HG02610 (cell line): ENCODE data around the gene C10orf95.

Experiments used
- ATAC-seq: cut with Tn5 transposase; IDR thresholded peaks from one replicate; pipeline ENCODE4 v1.9.1; 2021; ENCODE audit warnings: mild to moderate bottlenecking, moderate library complexity; ENCODE audit not compliant: unreplicated experiment

C10orf95 gene

GRCh38 chr10:102404361-102405107 lies 46.8 kb downstream of the C10orf95 start:
- no peak for ATAC-seq

DNA sequence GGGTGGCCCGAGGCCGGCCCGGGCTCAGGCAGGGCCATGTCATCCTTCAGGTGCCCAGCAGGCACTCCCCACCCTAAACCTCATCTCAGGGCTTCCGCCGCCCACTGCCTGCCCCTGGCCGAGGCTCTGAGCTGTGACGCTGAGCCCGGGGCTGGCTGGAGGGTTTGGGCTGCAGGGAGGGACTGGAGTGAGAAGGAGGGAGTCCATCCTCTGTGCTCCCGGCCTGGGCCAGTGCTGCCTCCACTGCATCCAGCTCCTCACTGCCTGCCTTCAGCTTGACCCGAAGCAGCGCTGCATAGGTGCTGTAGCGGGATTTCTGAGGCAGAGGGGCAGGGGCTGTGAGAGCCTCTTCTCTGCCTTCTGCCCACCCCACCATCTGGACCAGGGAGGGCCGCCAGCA lies 48.2 kb downstream of the C10orf95 start:
- no peak for ATAC-seq

GRCh38 chr10:102402512-102402896 lies 48.8 kb downstream of the C10orf95 start:
- ATAC-seq, result no peak

DNA sequence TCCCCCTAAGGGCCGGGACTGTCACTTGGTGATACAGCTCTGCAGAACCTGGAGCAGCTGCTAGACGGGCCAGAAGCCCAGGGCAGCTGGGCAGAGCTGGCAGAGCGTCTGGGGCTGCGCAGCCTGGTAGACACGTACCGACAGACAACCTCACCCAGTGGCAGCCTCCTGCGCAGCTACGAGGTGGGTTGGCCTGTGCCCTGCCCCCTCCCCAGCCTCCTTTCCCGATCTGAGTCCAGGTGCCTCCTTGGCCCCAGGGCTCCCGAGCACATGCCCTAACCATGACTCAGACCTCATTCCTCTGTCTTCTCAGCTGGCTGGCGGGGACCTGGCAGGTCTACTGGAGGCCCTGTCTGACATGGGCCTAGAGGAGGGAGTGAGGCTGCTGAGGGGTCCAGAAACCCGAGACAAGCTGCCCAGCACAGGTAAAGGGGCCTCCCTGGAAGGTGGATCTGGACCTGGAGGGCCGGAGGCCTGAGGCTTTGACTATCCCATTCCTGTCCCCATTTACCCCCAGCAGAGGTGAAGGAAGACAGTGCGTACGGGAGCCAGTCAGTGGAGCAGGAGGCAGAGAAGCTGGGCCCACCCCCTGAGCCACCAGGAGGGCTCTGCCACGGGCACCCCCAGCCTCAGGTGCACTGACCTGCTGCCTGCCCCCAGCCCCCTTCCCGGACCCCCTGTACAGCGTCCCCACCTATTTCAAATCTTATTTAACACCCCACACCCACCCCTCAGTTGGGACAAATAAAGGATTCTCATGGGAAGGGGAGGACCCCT lies 49.4 kb downstream of the C10orf95 start:
- ATAC-seq, result no peak

DNA sequence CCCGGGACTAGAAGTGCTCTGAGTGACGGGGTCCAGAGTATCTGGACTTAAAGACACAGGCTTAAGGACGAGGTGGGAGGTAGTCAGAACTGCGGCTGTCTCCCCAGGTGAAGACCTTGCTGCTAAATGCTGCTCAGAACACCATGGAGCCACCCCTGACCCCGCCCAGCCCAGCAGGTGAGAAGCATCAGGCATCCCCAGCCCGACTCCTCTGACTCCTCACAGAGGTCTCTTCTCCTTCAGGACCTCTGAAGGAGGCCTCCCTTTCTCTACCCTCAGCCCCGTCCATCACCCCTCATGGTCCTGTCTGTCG lies 50.0 kb downstream of the C10orf95 start:
- no peak for ATAC-seq

DNA sequence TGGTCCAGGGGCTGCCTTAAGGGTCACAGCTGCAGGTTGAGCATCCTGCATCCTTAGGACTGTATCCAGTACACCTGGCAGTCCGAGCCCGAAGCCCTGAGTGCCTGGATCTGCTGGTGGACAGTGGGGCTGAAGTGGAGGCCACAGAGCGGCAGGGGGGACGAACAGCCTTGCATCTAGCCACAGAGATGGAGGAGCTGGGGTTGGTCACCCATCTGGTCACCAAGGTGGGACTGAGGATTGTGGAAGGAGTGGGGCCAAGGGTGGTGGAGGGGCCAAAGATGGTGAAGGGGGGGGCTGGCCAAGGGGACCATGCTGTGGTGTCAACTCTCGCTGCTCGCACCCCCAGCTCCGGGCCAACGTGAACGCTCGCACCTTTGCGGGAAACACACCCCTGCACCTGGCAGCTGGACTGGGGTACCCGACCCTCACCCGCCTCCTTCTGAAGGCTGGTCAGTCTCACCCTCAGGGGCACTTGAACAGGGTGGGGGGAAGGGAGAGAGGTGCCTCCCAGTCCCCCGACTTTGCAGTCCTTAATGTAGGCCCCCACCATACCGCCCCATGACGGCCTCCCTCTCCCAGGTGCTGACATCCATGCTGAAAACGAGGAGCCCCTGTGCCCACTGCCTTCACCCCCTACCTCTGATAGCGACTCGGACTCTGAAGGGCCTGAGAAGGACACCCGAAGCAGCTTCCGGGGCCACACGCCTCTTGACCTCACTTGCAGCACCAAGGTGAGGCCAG lies 50.6 kb downstream of the C10orf95 start:
- ATAC-seq, result no peak

GRCh38 chr10:102400076-102400475 lies 51.3 kb downstream of the C10orf95 start:
- no peak for ATAC-seq
